DND-41 (cell line): Measurements from ENCODE around the gene USP32.

Source experiments
- ATAC-seq: fragments of 200-7000 bp; cut with Tn5 transposase; 3 replicates; pipeline ENCODE4 v1.9.1; 2021; ENCODE audit warnings: low read depth; ENCODE audit not compliant: insufficient read depth
- DNase-seq: peaks from one replicate; pipeline ENCODE4 v3.0.0-alpha.2; 2020
- H2AFZ ChIP-seq: 2 replicates; pipeline ENCODE4 v1.6.0; 2012; ENCODE audit warnings: low read depth, low read length
- H3K27ac ChIP-seq: 2 replicates; pipeline ENCODE4 v1.5.1; 2012; ENCODE audit warnings: low read length, inconsistent platforms
- H3K27me3 ChIP-seq: fragments of 200-600 bp; sonication (generic); 2 replicates; pipeline ENCODE4 v1.6.0; 2012; ENCODE audit warnings: low read length, mild to moderate bottlenecking, inconsistent platforms; ENCODE audit not compliant: insufficient read depth, poor library complexity
- H3K36me3 ChIP-seq: 2 replicates; pipeline ENCODE4 v1.5.1; 2012; ENCODE audit warnings: low read length, inconsistent platforms; ENCODE audit not compliant: insufficient read depth
- H3K4me1 ChIP-seq: 2 replicates; pipeline ENCODE4 v1.5.1; 2012; ENCODE audit warnings: mild to moderate bottlenecking, low read length; ENCODE audit not compliant: insufficient read depth
- H3K4me2 ChIP-seq: 2 replicates; pipeline ENCODE4 v1.6.0; 2012; ENCODE audit warnings: mild to moderate bottlenecking, moderate library complexity, low read length, inconsistent platforms; ENCODE audit not compliant: insufficient read depth
- H3K4me3 ChIP-seq, 2 experiments: fragments of 200-600 bp in 1 of 2; shearing (Covaris generic) in 1 of 2; 2 replicates each; pipeline ENCODE4 v1.5.1; 2012 to 2016; ENCODE audit warnings: inconsistent platforms in 2 of 2, low read length in 2 of 2, mild to moderate bottlenecking in 2 of 2, low read depth in 1 of 2, moderate library complexity in 1 of 2
- H3K79me2 ChIP-seq: 2 replicates; pipeline ENCODE4 v1.6.0; 2012; ENCODE audit warnings: low read length, inconsistent platforms; ENCODE audit not compliant: insufficient read depth
- H3K9ac ChIP-seq: 2 replicates; pipeline ENCODE4 v1.6.0; 2012; ENCODE audit warnings: low read depth, mild to moderate bottlenecking, inconsistent platforms, low read length, moderate library complexity
- H3K9me3 ChIP-seq: 2 replicates; pipeline ENCODE4 v1.5.1; 2012; ENCODE audit warnings: low read length, moderate library complexity, mild to moderate bottlenecking, inconsistent platforms; ENCODE audit not compliant: insufficient read depth, severe bottlenecking
- H4K20me1 ChIP-seq: 2 replicates; pipeline ENCODE4 v1.6.0; 2012; ENCODE audit warnings: low read length; ENCODE audit not compliant: insufficient read depth
- CTCF ChIP-seq: IDR thresholded peaks from 2 replicates; pipeline ENCODE4 v1.5.1; 2012; ENCODE audit warnings: borderline replicate concordance, low read length, moderate library complexity, mild to moderate bottlenecking; ENCODE audit not compliant: poor library complexity, severe bottlenecking; ENCODE audit errors: extremely low read depth
- EZH2 ChIP-seq: IDR thresholded peaks from 3 replicates; pipeline ENCODE4 v1.6.1; 2012; ENCODE audit warnings: borderline replicate concordance, low read depth, mild to moderate bottlenecking, moderate library complexity, low read length, inconsistent platforms; ENCODE audit not compliant: severe bottlenecking

The USP32 gene

DNA sequence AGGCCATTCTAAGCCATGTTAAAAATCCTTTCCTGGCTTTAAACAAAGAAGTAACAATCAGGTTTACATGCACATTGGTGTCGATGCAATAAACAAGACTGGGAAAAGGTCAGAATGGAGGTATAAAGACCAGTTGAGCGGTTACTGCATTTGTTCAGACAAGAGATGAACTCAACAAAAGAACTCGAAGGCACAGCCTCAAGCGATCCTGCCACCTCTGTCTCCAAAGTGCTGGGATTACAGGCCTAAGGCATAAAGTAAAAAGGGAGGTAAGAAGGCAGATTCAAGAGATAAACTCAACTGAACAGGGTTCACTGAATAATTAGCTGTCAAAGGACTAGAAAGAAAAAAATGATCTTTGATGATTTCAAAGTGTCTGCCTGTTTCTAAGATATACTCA, 39.4 kb downstream of the USP32 start:
- peaks cover 10% of the 10 kb centered on the region; the same call in 1 of the 2 replicates for H4K20me1 ChIP-seq
- peaks cover 87% of the 10 kb centered on the region for H3K79me2 ChIP-seq
- no peaks in the 10 kb centered on the region for H3K36me3 ChIP-seq
- ATAC-seq (no peak), DNase-seq (no peak)
- H3K4me1 ChIP-seq, result peaks cover 6% of the 10 kb centered on the region; the same call in 1 of the 2 replicates
- H3K4me2 ChIP-seq, result no peak overlapping the region
- no peaks in the 10 kb centered on the region for H3K27me3 ChIP-seq
- TF ChIP-seq CTCF, result no peak
- TF ChIP-seq EZH2, result no peak
- no peak overlapping the region for H3K9ac ChIP-seq
- no peaks in the 10 kb centered on the region for H3K9me3 ChIP-seq
- H2AFZ ChIP-seq, result no peak overlapping the region
- H3K4me3 ChIP-seq, result no peak overlapping the region
- H3K27ac ChIP-seq, result no peak overlapping the region

DNA sequence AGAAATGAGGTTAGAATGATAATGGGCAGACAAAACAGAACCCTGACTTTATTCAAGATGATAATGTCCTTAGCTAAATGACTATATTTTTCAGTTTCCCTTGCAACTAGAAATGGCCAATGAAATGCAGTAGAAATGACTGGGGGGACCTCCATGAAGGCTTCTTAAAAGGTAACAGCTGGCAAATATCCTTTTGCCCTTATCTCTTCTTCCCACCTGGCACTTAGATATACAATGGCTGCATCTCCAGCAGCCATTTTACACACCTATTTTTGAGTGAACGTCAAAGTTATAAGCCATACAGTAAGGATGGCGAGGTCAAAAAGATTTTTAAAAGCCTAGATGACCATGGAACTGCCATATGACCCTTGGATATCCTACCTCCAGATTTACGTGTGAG, 39.9 kb downstream of the USP32 start:
- no peak for DNase-seq
- H3K4me3 ChIP-seq, result no peak overlapping the region
- peaks cover 88% of the 10 kb centered on the region for H3K79me2 ChIP-seq
- peaks cover 6% of the 10 kb centered on the region; the same call in 1 of the 2 replicates for H3K4me1 ChIP-seq
- no peak for TF ChIP-seq CTCF
- TF ChIP-seq EZH2, result no peak
- H4K20me1 ChIP-seq, result peaks cover 10% of the 10 kb centered on the region; the same call in 1 of the 2 replicates
- no peak overlapping the region for H2AFZ ChIP-seq
- ATAC-seq, result no peak
- no peaks in the 10 kb centered on the region for H3K27me3 ChIP-seq
- H3K27ac ChIP-seq, result no peak overlapping the region
- H3K4me2 ChIP-seq, result no peak overlapping the region
- H3K36me3 ChIP-seq, result no peaks in the 10 kb centered on the region
- no peaks in the 10 kb centered on the region for H3K9me3 ChIP-seq
- H3K9ac ChIP-seq, result no peak overlapping the region

DNA sequence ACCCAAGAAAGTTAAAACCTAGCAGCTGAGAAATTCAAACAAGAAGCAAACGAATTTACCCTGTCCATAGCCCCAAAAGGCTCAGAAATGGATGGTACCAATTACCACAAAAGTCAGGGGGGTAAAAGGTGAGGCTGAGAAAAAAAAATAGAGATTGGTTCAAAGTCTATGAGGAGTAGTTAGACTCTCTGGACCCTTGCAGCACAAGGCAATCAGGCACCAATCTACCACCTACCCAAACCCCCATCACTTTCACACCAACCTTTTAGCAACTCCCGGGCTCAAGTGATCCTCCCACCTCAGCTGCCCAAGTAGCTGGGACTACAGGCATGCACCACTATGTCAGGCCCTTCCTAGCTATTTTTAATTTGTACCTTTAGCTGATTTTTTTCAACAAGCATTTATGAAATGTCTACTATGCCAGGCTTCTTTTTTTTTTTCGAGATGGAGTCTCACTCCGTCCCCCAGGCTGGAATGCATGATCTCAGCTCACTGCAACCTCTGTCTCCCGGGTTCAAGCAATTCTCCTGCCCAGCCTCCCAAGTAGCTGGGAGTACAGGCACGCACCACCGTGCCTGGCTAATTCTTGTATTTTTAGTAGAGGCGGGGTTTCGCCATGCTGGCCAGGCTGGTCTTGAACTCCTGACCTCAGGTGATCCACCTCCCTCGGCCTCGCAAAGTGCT, 40.8 kb downstream of the USP32 start:
- no peak overlapping the region for H3K4me2 ChIP-seq
- no peak overlapping the region for H3K9ac ChIP-seq
- H4K20me1 ChIP-seq, result peaks cover 6% of the 10 kb centered on the region; the same call in 1 of the 2 replicates
- H3K36me3 ChIP-seq, result no peaks in the 10 kb centered on the region
- no peak overlapping the region for H3K4me3 ChIP-seq
- H2AFZ ChIP-seq, result no peak overlapping the region
- peaks cover 1% of the 10 kb centered on the region; the same call in 1 of the 2 replicates for H3K4me1 ChIP-seq
- peaks cover 88% of the 10 kb centered on the region for H3K79me2 ChIP-seq
- H3K9me3 ChIP-seq, result no peaks in the 10 kb centered on the region
- no peak for ATAC-seq
- H3K27ac ChIP-seq, result no peak overlapping the region
- TF ChIP-seq CTCF (no peak), EZH2 (no peak)
- no peaks in the 10 kb centered on the region for H3K27me3 ChIP-seq
- no peak for DNase-seq
